Measurements from ENCODE around the gene ZNF764.

GRCh38 chr16:30602616-30603277 lies 44.6 kb upstream of the ZNF764 start:
- TF ChIP-seq CTCF (conservative IDR thresholded peaks at IDR 0.05; ENCODE audit: low read length) (no peak), EZH2phosphoT487 (IDR thresholded peaks at IDR 0.05; ENCODE audit: borderline replicate concordance) (no peak)
